PC-3 (cell line): ENCODE results near the gene ADAM15. TPM values are rescaled to one million over a fixed set of nuclear protein-coding genes. Genes with fewer than 3 reads are reported as not detected.
A peak's percentile ranks its signal among the peaks of the same experiment; 100 is the strongest.

ENCODE experiments used
- ATAC-seq: fragments of 200-7000 bp; cut with Tn5 transposase; 2 replicates; pipeline ENCODE4 v1.9.1; 2020; ENCODE audit warnings: mild to moderate bottlenecking, moderate library complexity
- BruUV-seq: library from RNA; stranded (reverse); fragments of 400-500 nt; replicated peaks from 2 replicates; lab custom pipeline; 2021; lab: Mats Ljungman, UMichigan
- CTCF ChIA-PET: fragments of 300-600 bp; sonication (Branson Sonifier 250); formaldehyde crosslinking; loops from one replicate; lab custom pipeline; 2022; ENCODE audit warnings: antibody characterized with exemption; lab: Charles Lee
- POLR2A ChIA-PET: fragments of 300-600 bp; sonication (Branson Sonifier 250); formaldehyde crosslinking; loops from one replicate; lab custom pipeline; 2022; ENCODE audit warnings: antibody characterized with exemption; ENCODE audit not compliant: unreplicated experiment; lab: Charles Lee
- DNase-seq: peaks from one replicate; pipeline ENCODE4 v3.0.0-alpha.2; 2015
- H2AFZ ChIP-seq: fragments of 300-600 bp; sonication (generic); 2 replicates; pipeline ENCODE4 v1.6.0; 2016; ENCODE audit warnings: antibody characterized with exemption, low read length
- H3F3A ChIP-seq: fragments of 300-600 bp; sonication (generic); one replicate; pipeline ENCODE4 v1.6.0; 2017; ENCODE audit warnings: antibody characterized with exemption, low read length, control low read depth, mild to moderate bottlenecking; ENCODE audit not compliant: unreplicated experiment
- H3K27ac ChIP-seq: fragments of 300-600 bp; sonication (generic); 2 replicates; pipeline ENCODE4 v1.5.1; 2016; ENCODE audit warnings: mild to moderate bottlenecking, low read length
- H3K27me3 ChIP-seq: fragments of 300-600 bp; sonication (generic); 2 replicates; pipeline ENCODE4 v1.6.1; 2016; ENCODE audit warnings: low read length, mixed read lengths
- H3K36me3 ChIP-seq: fragments of 300-600 bp; sonication (generic); 2 replicates; pipeline ENCODE4 v1.6.1; 2016; ENCODE audit warnings: low read depth, mixed run types, low read length, mixed read lengths
- H3K4me1 ChIP-seq: fragments of 300-600 bp; sonication (generic); 2 replicates; pipeline ENCODE4 v1.5.1; 2016; ENCODE audit warnings: low read length; ENCODE audit not compliant: insufficient read depth
- H3K4me2 ChIP-seq: fragments of 300-600 bp; sonication (generic); 2 replicates; pipeline ENCODE4 v1.6.0; 2016; ENCODE audit warnings: low read length
- H3K4me3 ChIP-seq: fragments of 300-600 bp; sonication (generic); 2 replicates; pipeline ENCODE4 v1.5.1; 2016; ENCODE audit warnings: mild to moderate bottlenecking, low read length, mixed read lengths
- H3K79me2 ChIP-seq: fragments of 300-600 bp; sonication (generic); 2 replicates; pipeline ENCODE4 v1.6.1; 2017; ENCODE audit warnings: low read length, mixed read lengths
- H3K9ac ChIP-seq: fragments of 300-600 bp; sonication (generic); 2 replicates; pipeline ENCODE4 v1.6.0; 2016; ENCODE audit warnings: mild to moderate bottlenecking, low read length
- H3K9me2 ChIP-seq: fragments of 300-600 bp; sonication (generic); replicated peaks from 2 replicates; pipeline ENCODE4 v1.6.1; 2016; ENCODE audit warnings: mixed run types, low read length, mixed read lengths
- H3K9me3 ChIP-seq: fragments of 300-600 bp; sonication (generic); 2 replicates; pipeline ENCODE4 v1.6.1; 2016; ENCODE audit warnings: low read length, mixed read lengths
- H4K20me1 ChIP-seq: fragments of 300-600 bp; sonication (generic); 2 replicates; pipeline ENCODE4 v1.6.1; 2016; ENCODE audit warnings: low read length, mixed read lengths
- EZH2 ChIP-seq: fragments of 300-600 bp; sonication (generic); IDR thresholded peaks from one replicate; pipeline ENCODE4 v1.6.1; 2017; ENCODE audit warnings: antibody characterized with exemption, mild to moderate bottlenecking, low read length; ENCODE audit not compliant: unreplicated experiment
- EZH2phosphoT487 ChIP-seq: fragments of 300-600 bp; sonication (generic); IDR thresholded peaks from 2 replicates; pipeline ENCODE4 v1.6.1; 2018; ENCODE audit warnings: mild to moderate bottlenecking, antibody characterized with exemption, low read length, borderline replicate concordance
- intact Hi-C: fragments of 100-400 bp; cut with micrococcal nuclease; formaldehyde crosslinking; loops from 2 replicates; pipeline ENCODE4 v1.9.0; 2023
- total RNA-seq: library from RNA; depleted of rRNA; stranded (reverse); fragments of >200 nt; gene quantifications from 2 replicates; pipeline ENCODE4 v1.2.3, GENCODE V29; 2014
- TF ChIP-seq, protein P1 (sequence below): fragments of 300-600 bp; sonication (generic); conservative IDR thresholded peaks from 2 replicates; pipeline ENCODE4 v1.5.1; 2017; ENCODE audit warnings: antibody characterized with exemption, low read depth, mild to moderate bottlenecking, low read length

Gene ADAM15
- total RNA-seq, 1 experiment from 2014 or later: 334 TPM

DNA sequence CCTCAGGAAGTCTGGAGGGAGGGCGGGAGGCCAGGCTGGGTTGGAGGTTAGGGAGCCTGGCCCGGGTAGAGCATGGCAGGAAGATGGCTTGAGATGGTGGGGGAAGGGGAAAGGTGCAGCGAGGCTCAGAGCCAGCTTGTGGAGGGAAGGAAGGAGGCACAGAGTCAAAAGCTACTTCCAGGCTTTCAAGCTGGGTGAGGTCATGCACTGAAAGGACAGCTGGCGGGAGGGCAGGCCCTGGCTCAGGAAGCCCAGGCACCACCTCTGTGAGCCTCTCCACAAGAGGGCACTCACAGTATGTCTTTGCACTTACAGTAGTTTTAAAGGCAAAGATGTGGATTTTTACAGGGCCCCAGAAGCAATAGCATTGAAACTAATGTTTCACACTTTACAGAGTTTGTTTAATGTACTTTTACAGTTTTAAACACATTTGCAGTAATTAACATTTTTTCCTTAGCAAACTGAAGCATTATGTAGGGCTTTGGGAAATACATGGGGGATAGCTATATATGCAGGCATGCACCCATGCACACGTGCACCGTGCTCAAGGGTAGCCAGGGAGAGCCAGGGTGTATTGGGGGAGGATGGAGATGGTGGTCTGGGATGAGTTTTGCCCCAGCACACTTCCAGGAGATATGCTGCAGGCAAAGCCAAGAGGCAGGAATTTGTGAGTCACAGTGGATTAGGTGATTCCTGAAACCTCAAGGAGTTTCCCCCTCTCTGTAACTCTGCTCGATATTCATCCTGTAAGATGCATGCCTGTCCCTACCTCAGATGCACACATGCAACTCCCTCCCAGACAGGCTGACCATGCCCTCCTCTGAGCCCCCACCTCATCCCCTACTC lies 6.1 kb upstream of the ADAM15 start:
- intact Hi-C loops: loop anchor here (1.0 to 2.0 kb wide), 2 partner anchors 16 to 39 kb away; no protein-coding TSS in a partner anchor

DNA sequence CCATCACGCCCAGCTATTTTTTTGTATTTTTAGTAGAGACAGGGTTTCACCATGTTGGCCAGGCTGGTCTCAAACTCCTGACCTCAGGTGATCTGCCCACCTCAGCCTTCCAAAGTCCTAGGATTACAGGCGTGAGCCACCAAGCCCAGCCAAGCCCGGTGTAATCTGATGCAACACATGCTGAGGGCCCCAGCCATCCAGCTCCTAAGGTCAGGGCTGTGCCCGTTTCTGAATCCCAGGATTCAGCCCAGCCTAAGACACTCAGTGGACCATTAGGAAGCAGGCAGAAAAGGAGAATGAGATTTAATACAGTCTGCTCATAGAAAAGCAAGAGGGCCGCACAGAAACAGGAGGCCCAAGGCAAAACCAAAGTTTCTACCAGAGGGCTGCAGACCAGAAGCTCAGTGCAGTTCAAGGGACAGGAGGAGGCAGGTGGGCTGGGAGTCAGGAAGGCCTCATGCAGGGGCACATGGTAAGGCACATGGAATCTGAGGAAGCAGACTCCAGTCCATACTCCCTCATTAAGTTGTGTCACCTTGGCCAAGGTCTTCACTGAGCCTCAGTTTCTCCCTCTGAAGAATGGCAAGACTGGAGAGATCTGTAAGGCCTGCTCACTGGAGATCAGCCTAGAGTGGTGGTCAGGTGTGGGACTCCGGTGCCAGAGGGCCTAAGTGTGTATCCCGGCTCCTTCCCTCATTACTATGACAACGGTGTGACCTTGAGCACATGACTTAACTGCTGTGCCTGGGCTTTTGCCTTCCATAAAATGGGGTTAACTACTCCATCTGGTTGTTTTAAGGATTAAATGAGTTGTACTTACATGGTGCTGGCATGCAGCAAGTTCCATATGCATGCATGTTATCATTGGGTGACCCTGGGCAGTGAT lies 2.4 kb upstream of the ADAM15 start:
- BruUV-seq: no TSS peak
- peaks cover 3% of the 10 kb centered on the region; the same call in 1 of the 2 replicates for H4K20me1 ChIP-seq
- no peak for ATAC-seq
- no peak overlapping the region for H2AFZ ChIP-seq
- H3K79me2 ChIP-seq: peaks cover 26% of the 10 kb centered on the region
- peaks cover 45% of the 10 kb centered on the region for H3K4me1 ChIP-seq
- H3K4me2 ChIP-seq: no peak overlapping the region
- H3K9ac ChIP-seq: no peak overlapping the region
- peaks cover 6% of the 10 kb centered on the region; the same call in 1 of the 2 replicates for H3K36me3 ChIP-seq
- intact Hi-C loops: no loop called here
- DNase-seq: no peak
- ChIA-PET POLR2A (interaction anchor here (0.7 kb wide), 1 partner anchor 27 kb away, joined by 4 read pairs; no protein-coding TSS in a partner anchor), CTCF (no interaction called here)
- H3K27me3 ChIP-seq: no peaks in the 10 kb centered on the region
- TF ChIP-seq EZH2: no peak
- TF ChIP-seq, protein P1, sequence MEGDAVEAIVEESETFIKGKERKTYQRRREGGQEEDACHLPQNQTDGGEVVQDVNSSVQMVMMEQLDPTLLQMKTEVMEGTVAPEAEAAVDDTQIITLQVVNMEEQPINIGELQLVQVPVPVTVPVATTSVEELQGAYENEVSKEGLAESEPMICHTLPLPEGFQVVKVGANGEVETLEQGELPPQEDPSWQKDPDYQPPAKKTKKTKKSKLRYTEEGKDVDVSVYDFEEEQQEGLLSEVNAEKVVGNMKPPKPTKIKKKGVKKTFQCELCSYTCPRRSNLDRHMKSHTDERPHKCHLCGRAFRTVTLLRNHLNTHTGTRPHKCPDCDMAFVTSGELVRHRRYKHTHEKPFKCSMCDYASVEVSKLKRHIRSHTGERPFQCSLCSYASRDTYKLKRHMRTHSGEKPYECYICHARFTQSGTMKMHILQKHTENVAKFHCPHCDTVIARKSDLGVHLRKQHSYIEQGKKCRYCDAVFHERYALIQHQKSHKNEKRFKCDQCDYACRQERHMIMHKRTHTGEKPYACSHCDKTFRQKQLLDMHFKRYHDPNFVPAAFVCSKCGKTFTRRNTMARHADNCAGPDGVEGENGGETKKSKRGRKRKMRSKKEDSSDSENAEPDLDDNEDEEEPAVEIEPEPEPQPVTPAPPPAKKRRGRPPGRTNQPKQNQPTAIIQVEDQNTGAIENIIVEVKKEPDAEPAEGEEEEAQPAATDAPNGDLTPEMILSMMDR: no peak
- TF ChIP-seq EZH2phosphoT487: no peak
- H3K4me3 ChIP-seq: no peak overlapping the region
- no peaks in the 10 kb centered on the region for H3K9me3 ChIP-seq
- H3K27ac ChIP-seq: no peak overlapping the region
- peaks cover 8% of the 10 kb centered on the region for H3F3A ChIP-seq
- no peaks in the 10 kb centered on the region for H3K9me2 ChIP-seq

More for the DNA sequence above, 6.1 kb upstream of the ADAM15 start:
- Histone ChIP-seq H3F3A (peaks cover 6% of the 10 kb centered on the region), H3K27ac (no peak overlapping the region), H3K27me3 (no peaks in the 10 kb centered on the region), H3K4me3 (no peak overlapping the region), H3K36me3 (no peaks in the 10 kb centered on the region), H3K4me1 (peaks cover 24% of the 10 kb centered on the region), H3K79me2 (no peaks in the 10 kb centered on the region), H3K9ac (no peak overlapping the region), H3K4me2 (peak overlapping the region; percentile 37; the same call in 1 of the 2 replicates), H3K9me2 (no peaks in the 10 kb centered on the region), H2AFZ (no peak overlapping the region; the same call in 1 of the 2 replicates), H4K20me1 (no peaks in the 10 kb centered on the region), H3K9me3 (no peaks in the 10 kb centered on the region)
- ATAC-seq (peak; percentile 98), DNase-seq (peak; percentile 87)
- BruUV-seq: no TSS peak
- ChIA-PET CTCF (interaction anchor here (0.7 to 2.3 kb wide), 4 partner anchors 16 to 40 kb away, joined by 3 to 27 read pairs (median 11); partner anchors contain the start of gene EFNA3), POLR2A (no interaction called here)
- TF ChIP-seq, protein P1: peak; percentile 94
- TF ChIP-seq EZH2phosphoT487 (no peak), EZH2 (no peak)
